ENCODE results near the gene ELMOD3. TPM values are rescaled to one million over a fixed set of nuclear protein-coding genes. Genes with fewer than 3 reads are reported as not detected.

ELMOD3 gene
- total and polyA plus RNA-seq, 2 of the 8 experiments (the other 6 are each of a cell fraction or from before 2014, with no cell fraction given) = 8.5 to 10.2 TPM

DNA sequence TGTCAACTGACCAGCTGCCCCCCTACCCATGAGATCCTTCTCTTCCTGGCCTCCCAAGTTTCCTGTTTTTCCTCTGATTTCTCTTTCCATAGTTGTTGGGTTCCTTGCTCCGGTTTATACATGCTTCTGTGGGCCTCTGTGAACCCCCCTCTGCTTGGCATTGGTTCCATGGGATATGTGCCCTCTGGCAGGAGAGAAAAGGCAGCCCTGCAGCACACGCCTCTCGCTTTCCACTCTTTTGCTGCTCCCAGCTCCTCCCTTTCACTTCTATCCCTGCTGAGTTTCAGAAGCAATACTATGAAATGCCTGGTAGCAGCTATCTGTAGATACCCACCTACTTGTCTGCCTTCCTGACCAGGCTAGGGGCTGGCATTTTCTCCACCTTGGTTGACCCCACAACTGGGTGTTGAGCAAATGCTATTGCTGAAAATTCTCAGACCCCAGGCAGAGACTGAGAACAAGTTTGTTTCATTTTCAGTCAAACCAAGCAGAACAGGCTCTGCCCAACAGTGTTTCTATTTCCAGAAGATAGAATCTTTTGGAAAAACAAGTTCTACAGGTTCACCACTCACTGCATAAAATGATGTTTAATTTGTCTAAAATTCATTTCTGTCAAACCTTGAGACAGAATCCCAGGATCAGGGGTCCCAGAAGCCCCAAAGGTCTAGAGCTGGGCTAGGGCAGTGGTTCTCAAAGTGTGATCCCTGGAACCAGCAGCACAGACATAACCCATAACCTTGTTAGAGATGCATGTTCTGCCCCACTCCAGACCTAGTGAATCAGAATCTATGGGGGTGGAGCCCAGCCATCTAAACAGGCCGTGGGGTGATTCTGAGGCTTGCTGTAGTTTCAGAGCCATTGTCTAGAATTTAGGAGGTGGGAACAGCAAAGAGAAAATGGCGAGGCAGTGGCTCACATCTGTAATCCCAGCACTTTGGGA is 42.2 kb downstream of the ELMOD3 start:
- no peak for FAIRE-seq
- no peak overlapping the region for H3K27ac ChIP-seq (ENCODE audit: low read depth, low read length)
- WGBS, 2 experiments (ENCODE audit: extremely low coverage in 1 of 2, insufficient coverage in 1 of 2, insufficient read length in 1 of 2, insufficient replicate concordance in 2 of 2, low coverage in 1 of 2, low lambda C conversion rate in 2 of 2, missing lambda C conversion rate in 1 of 2) = 89% methylated on average over 5 of the region's 5 CpGs; no CpG with 5 or more reads in 1 of the 2 experiments
- no peak for TF ChIP-seq HDAC6 (IDR thresholded peaks at IDR 0.05; ENCODE audit: low read depth, low read length)

More for the DNA sequence above, 42.2 kb downstream of the ELMOD3 start:
- peaks cover 0 to 3% (median 0%) of the 10 kb centered on the region in 4 experiments; a peak in 2 of 8 replicates for H3K36me3 ChIP-seq (ENCODE audit: control insufficient read depth in 2 of 4, insufficient read depth in 4 of 4, low read length in 3 of 4)
- no peak overlapping the region for H2BK20ac ChIP-seq (ENCODE audit: low read length)
- H2BK12ac ChIP-seq (ENCODE audit: low read depth, low read length) = no peak overlapping the region
- no peaks in the 10 kb centered on the region for H4K20me1 ChIP-seq (replicated peaks in 1 of 2; ENCODE audit: control insufficient read depth in 1 of 2, insufficient read depth in 2 of 2, low read length in 2 of 2)
- no peak overlapping the region for H3K4me2 ChIP-seq (ENCODE audit: insufficient read depth in 1 of 2, low read depth in 2 of 2, low read length in 2 of 2)
- DNase-seq (ENCODE audit: low read depth in 1 of 2, low spot score in 2 of 2) = no peak
- no peak overlapping the region for H2BK15ac ChIP-seq (ENCODE audit: low read length)
- peaks cover under 1% of the 10 kb centered on the region; the same call in 1 of the 2 replicates for H3K79me1 ChIP-seq (ENCODE audit: low read depth, low read length)
- H3K79me2 ChIP-seq (ENCODE audit: control insufficient read depth in 1 of 2, insufficient read depth in 2 of 2, low read length in 2 of 2) = no peaks in the 10 kb centered on the region
- H3K14ac ChIP-seq (ENCODE audit: insufficient read length) = no peak overlapping the region
- H2BK120ac ChIP-seq (replicated peaks; ENCODE audit: low read depth, low read length) = no peak overlapping the region
- H3K23ac ChIP-seq (ENCODE audit: insufficient read length) = no peak overlapping the region
- H2AFZ ChIP-seq (ENCODE audit: low read length) = no peak overlapping the region
- no peak overlapping the region for H4K91ac ChIP-seq (replicated peaks; ENCODE audit: insufficient read length, low read length)
- H3K23me2 ChIP-seq (ENCODE audit: low read depth, low read length) = no peaks in the 10 kb centered on the region
- ChIA-PET POLR2A (ENCODE audit: partially characterized antibody) (interaction anchor here (0.6 to 25.0 kb wide), 2 partner anchors 148 to 261 kb away, joined by 3 to 396 read pairs; partner anchors contain the start of gene MAT2A), CTCF (ENCODE audit: partially characterized antibody) (interaction anchor here (0.7 to 2.9 kb wide), 2 partner anchors 28 to 155 kb away, joined by 3 to 11 read pairs; no protein-coding TSS in a partner anchor)
- no peaks in the 10 kb centered on the region for H3K27me3 ChIP-seq (replicated peaks in 1 of 4; ENCODE audit: control insufficient read depth in 3 of 4, extremely low read depth in 1 of 4, insufficient read depth in 3 of 4, low read length in 3 of 4)
- H3K4me3 ChIP-seq (ENCODE audit: extremely low read depth in 1 of 4, insufficient read depth in 2 of 4, low read depth in 3 of 4, low read length in 4 of 4) = no peak overlapping the region
- no peak overlapping the region for H3K9ac ChIP-seq (replicated peaks in 1 of 4; ENCODE audit: extremely low read depth in 1 of 4, low read depth in 3 of 4, low read length in 3 of 4)
- H3K4me1 ChIP-seq (replicated peaks in 1 of 4; ENCODE audit: control insufficient read depth in 3 of 4, insufficient read depth in 4 of 4, low read length in 3 of 4) = peaks cover 0 to 6% (median under 1%) of the 10 kb centered on the region in 4 experiments; a peak in 2 of 7 replicates
- no peak overlapping the region for H3K4ac ChIP-seq (replicated peaks; ENCODE audit: insufficient read length, low read depth, low read length)
- H4K8ac ChIP-seq (ENCODE audit: extremely low read depth, insufficient read depth, low read length) = no peak overlapping the region
- no peak overlapping the region for H4K5ac ChIP-seq (ENCODE audit: insufficient read length, low read depth, low read length)
- H3K18ac ChIP-seq (ENCODE audit: extremely low read depth, low read length) = no peak overlapping the region
- H3K9me3 ChIP-seq (ENCODE audit: insufficient read depth in 2 of 2, low read depth in 1 of 2, low read length in 1 of 2) = no peaks in the 10 kb centered on the region
- no peak overlapping the region for H3K56ac ChIP-seq (replicated peaks; ENCODE audit: insufficient read length, low read depth, low read length)
- no peak overlapping the region for H2BK5ac ChIP-seq (ENCODE audit: low read depth, low read length)
- H2AK5ac ChIP-seq (ENCODE audit: low read depth, low read length) = no peak overlapping the region

All from H1 (cell line).